HTERT RPE-1 (cell line): Measurements from ENCODE around the gene TNFRSF18.
"Not testable (repeated sequence)": the region's sequence is repeated elsewhere in the genome, so short reads cannot be mapped to it uniquely, and the experiment has no call there.

Experiments
- in situ Hi-C: fragments of 300-500 bp; cut with MboI; formaldehyde crosslinking; loops from 4 replicates; pipeline ENCODE4 v1.14.3; 2020; ENCODE audit warnings: low sequenced_read_pairs

Gene TNFRSF18, protein sequence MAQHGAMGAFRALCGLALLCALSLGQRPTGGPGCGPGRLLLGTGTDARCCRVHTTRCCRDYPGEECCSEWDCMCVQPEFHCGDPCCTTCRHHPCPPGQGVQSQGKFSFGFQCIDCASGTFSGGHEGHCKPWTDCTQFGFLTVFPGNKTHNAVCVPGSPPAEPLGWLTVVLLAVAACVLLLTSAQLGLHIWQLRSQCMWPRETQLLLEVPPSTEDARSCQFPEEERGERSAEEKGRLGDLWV

DNA sequence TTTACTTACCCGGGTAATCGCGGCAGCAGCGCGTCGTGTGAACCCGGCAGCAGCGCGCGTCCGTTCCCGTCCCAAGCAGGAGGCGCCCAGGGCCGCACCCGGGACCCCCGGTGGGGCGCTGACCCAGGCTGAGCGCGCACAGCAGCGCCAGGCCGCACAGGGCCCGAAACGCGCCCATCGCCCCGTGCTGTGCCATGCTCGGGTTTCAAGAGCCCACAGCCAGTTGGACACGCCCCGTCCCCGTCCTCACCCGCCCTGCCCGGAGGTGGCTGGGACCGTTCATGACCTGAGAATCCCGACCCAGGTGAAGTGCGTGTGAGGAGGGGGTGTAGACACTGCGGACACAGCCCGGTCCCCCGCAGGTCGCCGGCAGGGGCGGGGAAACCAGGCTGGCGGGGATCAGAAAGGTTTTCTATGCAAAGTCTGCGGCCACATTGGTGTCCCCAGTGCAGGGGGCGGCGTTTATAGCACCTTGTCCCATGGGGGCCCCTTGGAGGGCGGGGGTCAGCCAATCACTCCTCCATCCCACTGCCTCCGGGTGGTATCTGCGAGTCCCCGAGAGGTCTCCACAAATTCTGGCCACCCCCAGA lies at the start of gene TNFRSF18:
Gene TNFRSF18 (minus strand): TSS at position 217 of the 590 bp plus-strand sequence. CDS start 21 bp downstream, at position 196.
- in situ Hi-C loops: no loop called here

- in situ Hi-C loops: no loop called here
Measured at GRCh38 chr1:1255611-1256010, 49.2 kb upstream of the TNFRSF18 start.

- in situ Hi-C loops: no loop called here
Measured at GRCh38 chr1:1255078-1255477, 48.7 kb upstream of the TNFRSF18 start.

GRCh38 chr1:1254667-1254998 lies 48.2 kb upstream of the TNFRSF18 start:
- in situ Hi-C loops: no loop called here

DNA sequence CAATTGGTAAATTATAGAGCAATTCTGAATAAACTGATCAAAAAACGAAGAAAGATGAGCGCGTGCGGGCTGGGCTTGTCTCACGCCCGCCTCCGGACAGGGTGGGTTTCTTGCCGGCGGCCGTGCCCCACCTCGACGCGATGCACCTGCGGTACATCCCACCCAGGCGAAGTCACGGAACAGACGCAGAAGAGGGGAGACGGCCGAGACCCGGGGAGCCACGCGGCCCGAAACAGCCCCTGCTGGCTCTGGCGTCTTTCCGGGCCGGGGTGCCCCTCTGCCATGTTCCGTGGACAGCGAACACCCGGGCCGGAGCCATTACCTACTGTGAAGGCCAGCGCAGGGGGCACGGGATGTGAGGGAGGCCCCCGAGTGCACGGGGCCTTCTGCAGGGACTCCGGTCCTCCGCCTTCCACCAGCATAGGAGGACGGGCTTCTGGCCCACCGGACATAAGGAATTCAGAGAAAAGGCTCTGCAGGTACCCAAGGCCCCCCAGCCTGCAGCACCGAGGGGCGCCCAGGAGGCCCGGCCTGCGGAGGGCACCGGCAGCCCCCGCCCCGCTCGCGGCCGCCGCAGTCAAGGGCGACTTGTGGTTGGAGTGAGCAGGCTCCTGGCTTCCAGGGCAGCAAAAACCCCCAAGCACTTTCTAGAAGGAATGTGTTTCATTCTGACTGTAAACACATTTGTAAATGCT lies 47.7 kb upstream of the TNFRSF18 start:
- in situ Hi-C loops: no loop called here

GRCh38 chr1:1253314-1253713 lies 46.9 kb upstream of the TNFRSF18 start:
- in situ Hi-C loops: no loop called here

DNA sequence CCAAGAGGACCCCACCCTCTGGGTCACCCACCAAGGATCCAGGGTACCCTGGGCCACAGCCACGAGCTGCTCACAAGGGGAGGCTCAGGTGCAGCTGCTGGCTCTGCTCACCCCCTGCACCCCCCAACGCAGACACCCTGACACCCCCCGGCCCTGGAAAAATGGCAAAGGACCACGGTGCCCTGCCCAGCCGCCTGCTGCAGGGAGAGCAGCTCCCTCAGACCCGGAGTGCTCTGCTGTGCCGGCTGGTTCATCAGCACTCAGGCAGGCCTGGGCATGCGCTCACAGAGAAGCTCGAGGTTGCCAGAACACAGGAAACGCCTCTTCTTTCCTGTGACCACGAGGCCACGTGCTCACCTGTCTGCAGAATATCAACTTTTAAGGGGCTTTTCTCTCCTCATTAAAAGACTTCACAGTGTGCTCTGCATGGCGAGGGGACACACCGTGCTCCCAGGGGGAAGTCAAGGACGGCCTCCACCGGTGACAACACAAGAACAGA lies 44.4 kb upstream of the TNFRSF18 start:
- in situ Hi-C loops: no loop called here

DNA sequence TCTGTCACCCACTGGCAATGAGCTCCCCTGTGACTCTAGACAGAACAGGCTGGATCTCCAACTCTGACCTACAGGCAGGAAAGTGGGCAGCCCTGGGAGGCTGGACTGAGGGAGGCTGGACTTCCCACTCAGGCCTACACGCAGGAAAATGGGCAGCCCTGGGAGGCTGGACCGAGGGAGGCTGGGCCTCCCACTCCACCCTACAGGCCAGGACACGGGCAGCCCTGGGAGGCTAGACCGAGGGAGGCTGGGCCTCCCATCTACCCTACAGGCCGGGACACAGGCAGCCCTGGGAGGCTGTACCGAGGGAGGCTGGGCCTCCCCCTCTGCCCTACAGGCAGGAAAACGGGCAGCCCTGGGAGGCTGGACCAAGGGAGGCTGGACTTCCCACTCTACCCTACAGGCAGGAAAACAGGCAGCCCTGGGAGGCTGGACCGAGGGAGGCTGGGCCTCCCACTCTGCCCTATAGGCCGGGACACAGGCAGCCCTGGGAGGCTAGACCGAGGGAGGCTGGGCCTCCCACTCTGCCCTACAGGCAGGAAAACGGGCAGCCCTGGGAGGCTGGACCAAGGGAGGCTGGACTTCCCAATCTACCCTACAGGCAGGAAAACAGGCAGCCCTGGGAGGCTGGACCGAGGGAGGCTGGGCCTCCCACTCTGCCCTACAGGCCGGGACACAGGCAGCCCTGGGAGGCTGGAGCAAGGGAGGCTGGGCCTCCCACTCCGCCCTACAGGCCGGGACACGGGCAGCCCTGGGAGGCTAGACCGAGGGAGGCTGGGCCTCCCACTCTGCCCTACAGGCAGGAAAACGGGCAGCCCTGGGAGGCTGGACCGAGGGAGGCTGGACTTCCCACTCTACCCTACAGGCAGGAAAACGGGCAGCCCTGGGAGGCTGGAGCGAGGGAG lies 41.9 kb upstream of the TNFRSF18 start:
- in situ Hi-C loops: not testable (repeated sequence)

DNA sequence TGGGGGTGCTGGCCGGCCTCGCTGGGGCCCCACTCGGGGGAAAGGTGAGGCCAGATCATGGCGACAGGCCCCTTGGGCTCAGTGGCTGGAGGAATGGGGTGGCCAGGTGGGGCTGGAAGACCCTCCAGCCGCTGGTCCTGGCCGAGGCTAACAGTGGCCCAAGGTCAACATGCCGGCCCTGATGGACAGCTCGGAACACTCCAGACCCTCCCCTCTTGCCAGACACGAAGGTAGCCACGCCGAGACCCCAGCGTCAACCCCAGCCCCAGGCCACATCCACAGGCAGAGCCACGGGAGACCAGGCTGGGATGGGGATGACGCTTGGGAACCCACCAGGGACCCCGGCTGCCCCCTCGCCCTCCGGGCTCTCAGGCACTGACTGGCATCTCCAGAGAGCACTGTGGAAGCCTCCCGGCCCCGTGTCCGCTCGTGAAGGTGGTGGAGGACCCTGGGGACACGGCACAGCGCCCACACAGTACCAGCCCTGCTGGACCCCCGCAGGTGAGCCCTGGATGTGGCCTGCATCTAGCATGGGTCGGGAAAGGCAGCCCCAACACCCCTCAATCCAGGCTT lies 41.0 kb upstream of the TNFRSF18 start:
- in situ Hi-C loops: no loop called here

DNA sequence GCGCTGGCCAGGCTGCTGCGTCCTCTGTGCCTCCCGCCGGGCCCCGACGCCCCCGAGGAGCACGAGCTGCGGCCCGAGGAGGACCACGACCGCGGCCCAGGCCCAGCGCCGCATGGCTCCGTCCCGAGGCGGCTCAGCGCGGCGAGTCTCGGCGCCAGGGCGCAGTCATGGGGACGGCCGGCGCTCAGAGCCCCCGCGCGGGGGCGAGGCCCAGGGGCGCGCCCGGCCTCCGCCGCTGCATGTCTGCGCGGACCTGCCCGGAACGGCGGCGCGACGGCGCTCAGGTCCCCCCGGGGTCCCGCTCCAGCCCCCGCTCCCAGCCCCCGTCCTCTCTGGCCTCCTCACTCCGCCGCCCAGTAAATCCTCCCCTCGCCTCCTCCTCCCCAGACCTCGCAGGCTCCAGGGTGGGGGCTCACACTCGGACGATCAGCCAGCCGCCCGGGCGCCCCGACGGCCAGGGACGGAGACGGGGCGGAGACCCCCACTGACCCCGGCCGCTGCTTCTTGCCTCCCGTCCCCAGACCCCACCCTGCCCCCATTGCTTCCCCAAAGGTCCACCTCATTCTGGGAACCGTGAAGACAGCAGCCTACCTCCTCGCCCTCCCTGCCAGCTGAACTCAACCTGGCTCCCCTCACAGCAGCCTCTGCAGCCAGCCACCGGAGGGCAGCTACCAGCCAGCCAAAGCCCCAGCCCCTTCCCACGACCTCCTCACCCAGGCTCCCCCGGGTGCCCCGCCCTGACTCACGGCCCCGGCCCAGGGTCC lies 40.4 kb upstream of the TNFRSF18 start, which contains the start of gene C1QTNF12:
Gene C1QTNF12 (minus strand): TSS at position 146 of the 764 bp plus-strand sequence. CDS start 32 bp downstream, at position 114.
- in situ Hi-C loops: no loop called here

DNA sequence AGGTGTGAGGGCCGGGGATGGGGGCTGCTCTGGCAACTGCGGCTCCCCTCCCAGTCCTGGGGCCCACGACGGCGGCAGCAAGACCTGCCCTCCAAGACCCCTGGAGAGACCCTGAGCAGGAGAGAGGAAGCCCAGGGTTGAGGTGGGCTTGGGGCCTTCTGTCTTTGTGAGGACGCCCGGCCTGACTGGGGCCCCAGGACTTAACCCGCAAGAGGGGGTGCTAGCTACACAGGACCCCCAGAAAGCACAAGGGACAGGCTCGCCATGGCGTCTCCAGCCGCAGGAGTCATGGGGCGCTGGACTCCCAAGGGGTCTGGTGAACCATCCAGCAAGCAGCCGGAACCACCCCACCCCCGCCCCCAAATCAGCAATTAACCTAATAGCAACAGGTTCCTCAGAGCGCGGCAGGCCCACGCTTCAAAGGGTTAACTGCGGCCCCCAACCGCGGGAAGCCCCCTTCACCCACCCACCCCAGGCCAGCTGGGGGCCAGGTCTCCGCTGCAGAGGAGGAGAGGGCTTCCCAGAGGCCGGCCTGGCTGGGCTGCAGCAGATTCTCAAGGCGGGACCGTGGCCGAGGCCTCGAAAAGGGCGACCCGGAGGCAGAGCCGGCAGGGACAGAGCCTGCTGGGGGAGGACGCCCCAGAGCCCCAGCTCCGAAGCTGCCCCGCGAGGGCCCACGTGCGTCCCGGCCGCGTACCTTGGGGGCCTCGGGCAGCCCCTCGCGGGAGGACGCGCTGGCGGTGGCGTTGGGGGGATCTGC lies 39.6 kb upstream of the TNFRSF18 start:
- in situ Hi-C loops: no loop called here

- in situ Hi-C loops: no loop called here
Measured at GRCh38 chr1:1245178-1245816, 38.9 kb upstream of the TNFRSF18 start.

DNA sequence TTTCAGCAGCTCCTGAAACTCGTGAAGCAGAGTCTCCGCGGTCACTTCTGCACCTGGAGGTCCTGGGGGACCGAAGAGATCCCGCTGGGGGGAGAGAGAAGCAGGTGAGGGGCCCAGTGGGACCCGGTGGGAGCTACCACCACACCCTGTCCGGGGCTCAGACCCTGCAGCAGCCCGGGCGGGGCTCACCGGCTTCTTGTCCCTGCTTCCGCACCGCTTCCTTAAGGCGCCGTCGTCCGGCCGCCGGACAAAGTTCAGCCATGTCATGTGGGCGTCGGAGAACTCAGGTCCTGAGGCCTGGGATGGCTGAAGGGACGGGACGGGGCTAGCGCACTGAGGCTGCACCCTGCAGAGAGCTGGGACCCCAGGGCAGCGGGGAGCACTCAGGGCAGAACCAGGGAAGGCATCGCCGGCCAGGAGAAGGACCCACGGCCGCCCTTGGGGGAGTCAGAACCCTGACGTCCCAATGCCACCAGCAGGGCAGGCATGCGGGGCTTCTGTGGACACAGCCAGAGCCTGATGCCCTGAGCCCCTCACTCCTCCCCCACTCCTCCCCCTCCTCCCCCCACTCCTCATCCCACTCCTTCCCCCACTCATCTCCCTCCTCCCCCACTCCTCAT lies 37.9 kb upstream of the TNFRSF18 start:
- in situ Hi-C loops: no loop called here

DNA sequence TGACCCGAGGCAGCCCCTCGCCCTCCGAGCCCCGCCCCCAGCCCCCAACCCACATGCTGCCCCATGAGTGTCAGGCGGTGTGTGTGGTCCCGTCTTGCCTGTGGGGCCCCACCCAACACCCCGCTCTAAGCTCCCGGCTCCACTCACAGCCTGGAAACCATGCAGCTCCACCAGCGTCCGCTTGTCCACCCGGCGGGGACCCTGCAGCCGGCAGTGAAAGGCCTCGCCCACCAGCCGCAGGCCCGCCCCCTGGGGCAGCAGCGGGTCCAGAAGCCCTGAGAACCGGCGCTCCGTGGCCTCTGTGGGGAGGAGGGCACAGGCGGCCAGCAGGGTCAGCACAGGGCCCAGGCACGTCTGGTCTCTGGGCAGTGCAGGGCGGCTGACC lies 37.4 kb upstream of the TNFRSF18 start:
- in situ Hi-C loops: no loop called here

GRCh38 chr1:1243266-1243660 lies 36.9 kb upstream of the TNFRSF18 start:
- in situ Hi-C loops: no loop called here

GRCh38 chr1:1242461-1243265 lies 36.3 kb upstream of the TNFRSF18 start:
- in situ Hi-C loops: no loop called here

DNA sequence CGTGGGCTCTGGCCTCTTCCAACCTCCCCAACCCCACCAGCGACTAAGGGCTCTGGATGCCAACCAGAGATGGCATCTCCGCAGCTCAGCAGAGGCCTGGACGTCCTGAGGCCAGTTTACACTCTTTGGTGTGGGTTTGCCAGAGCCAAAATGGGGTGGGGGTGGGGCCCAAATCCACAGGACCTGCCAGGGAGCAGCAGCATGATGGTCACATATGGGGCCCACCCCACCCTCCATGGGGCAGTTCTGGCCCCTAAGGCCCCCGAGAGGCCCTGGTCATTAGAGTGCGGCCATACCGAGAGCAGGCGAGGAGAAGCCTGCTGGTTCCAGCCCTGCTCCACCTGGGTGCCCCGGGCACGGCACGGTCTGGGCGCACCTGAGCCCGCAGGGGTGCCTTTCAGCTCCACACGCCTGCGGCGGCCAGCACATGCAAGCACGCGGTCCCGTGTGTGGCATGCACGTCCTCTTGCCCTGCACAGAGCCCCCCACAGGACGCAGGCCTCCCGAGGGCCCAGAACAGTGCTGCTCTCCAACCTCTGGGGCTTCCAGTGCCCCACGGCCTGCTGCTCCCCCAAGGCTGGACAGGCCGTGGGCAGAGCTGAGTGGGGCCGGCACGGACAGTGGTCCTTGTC lies 35.3 kb upstream of the TNFRSF18 start:
- in situ Hi-C loops: no loop called here
